Ecto neural progenitor cell (in vitro differentiated cells): ENCODE results near the gene SUMO1.

Source experiments
- DNase-seq: peaks from one replicate; pipeline ENCODE4 v3.0.0-alpha.2; 2018; ENCODE audit warnings: low spot score

Gene SUMO1

DNA sequence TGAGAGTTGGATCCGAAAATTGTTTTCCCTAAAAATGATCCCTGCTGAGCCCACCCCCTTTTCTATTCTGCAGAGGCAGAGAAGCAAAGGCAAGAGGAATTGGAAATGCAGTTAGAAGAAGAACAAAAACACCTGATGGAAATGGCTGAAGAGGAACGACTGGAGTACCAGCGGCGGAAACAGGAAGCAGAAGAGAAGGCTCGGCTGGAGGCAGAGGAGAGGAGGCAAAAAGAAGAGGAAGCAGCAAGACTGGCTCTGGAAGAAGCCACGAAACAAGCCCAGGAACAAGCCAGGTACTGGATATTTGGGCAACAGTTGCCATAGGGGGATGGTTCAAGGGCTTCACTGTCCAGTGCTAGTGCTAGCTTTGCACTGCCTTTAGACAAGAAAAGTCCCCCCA, 41.7 kb downstream of the SUMO1 start:
- no peak for DNase-seq

DNA sequence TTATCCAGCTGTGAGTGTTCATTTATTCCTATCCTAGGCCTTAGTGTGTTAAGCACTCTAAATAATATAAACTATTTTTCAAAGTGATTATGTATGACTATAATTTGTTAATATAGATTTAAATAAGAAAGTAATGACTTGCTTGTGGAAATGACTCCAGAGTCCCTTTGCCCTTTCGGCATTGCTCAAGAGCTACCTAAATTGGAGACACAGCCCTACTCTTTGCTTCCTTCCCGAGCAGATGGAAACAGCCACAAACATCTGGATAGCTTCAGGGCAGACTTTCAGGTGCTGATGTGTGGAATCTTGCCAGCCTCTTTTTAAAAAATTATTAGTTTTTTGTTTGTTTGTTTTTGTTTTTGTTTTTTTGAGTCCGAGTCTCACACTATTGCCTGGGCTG, 44.0 kb downstream of the SUMO1 start:
- DNase-seq, result no peak

DNA sequence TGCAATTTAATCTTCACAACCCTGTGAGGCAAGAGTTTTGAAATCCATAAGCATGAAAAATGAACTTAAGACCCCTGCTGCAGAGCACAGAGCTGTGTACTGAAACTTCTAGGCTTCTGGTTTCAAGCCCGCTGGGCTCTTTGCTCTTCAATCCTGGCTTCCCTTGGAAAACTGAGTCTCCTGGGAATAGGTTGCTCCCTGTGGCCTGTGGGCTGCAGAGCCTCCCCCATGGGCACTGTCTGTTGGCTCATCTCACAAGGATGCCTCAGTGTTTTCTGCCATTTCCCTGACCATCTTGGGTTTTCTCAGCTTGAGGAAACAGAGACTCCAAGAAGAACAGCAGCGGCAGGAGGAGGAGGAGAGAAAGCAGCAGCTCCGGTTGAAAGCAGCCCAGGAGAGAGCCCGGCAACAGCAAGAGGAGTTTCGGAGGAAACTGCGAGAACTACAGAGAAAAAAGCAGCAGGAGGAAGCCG, 44.5 kb downstream of the SUMO1 start:
- no peak for DNase-seq

DNA sequence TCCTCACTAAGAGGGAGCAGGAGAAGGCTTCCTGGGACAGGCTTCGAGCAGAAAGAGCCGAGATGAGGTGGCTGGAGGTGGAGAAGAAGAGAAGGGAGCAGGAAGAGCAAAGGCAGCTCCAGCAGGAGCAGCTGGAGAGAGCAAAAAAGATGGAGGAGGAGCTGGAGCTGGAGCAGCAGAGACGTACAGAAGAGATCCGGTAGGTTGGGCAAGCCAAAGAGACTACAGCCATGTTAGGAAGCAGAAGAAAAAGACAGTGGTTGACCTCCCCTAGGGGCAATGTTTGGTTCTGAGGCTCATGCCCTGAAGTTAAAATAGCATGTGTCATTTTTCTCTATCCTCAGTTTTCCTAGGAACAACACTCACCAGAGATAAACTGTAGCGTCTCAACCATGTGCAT, 45.1 kb downstream of the SUMO1 start:
- no peak for DNase-seq

GRCh38 chr2:202187570-202187969, 50.8 kb downstream of the SUMO1 start:
- no peak for DNase-seq

DNA sequence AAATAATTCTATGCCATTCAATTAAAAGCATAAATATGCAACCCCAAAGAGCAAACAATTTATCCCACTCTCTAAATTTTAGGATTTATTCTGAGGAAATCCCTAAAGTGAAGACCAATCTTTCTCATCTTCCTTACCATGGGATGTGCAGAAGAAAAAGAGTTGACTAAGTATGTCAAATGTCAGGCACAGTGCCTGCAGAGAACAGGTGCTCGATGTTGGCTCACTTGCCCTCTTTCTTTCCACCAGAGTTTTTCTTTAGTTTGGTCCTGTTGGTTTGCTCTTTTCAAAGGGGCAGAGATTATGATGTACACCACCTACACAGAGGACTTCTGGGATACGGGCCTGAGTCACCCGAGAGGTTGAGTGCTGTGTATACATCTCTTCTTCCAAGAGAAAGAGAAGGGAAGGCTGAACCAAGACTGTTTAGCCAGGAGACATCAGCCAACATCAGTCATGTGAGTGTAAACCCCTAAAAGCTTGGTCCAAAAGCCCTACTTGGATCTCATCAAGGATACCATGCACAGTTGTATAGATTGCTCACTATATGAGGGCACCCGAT, 51.7 kb downstream of the SUMO1 start:
- no peak for DNase-seq

GRCh38 chr2:202185156-202185555, 53.2 kb downstream of the SUMO1 start:
- no peak for DNase-seq

- no peak for DNase-seq
These were observed 53.8 kb downstream of the SUMO1 start for GRCh38 chr2:202184557-202184956.

DNA sequence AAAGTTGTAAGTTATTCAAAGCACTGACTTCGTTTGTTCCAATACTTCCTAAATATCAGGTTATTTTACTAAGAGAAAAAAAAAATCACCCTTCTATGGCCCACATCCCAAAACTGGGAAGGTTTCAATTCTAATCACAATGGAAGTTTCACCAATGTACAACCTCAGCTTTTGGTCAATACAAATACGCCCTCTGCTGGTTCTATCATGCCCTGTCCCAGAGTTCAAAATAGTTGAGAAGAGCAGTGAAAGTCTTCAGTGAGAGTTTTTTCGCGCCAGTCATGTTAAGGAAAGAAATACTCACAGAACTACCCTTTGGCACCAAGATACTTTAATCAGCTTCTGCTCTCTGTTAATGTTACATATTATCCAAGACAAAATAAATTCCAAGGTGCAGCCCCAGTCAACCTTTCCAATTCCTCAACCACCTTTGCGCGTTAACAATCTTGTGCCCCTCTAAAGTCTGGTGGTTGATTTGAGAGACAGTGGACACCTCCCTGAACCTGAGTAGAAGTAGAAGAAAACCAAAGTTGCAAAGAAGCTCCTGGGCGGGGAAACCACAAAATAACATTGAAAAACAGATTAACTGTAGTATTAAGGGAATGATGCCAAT, 59.9 kb downstream of the SUMO1 start:
- peak; percentile 60 for DNase-seq

GRCh38 chr2:202172439-202173211, 65.8 kb downstream of the SUMO1 start:
- DNase-seq, result no peak

GRCh38 chr2:202171241-202171825, 67.1 kb downstream of the SUMO1 start:
- peak; percentile 77 for DNase-seq

DNA sequence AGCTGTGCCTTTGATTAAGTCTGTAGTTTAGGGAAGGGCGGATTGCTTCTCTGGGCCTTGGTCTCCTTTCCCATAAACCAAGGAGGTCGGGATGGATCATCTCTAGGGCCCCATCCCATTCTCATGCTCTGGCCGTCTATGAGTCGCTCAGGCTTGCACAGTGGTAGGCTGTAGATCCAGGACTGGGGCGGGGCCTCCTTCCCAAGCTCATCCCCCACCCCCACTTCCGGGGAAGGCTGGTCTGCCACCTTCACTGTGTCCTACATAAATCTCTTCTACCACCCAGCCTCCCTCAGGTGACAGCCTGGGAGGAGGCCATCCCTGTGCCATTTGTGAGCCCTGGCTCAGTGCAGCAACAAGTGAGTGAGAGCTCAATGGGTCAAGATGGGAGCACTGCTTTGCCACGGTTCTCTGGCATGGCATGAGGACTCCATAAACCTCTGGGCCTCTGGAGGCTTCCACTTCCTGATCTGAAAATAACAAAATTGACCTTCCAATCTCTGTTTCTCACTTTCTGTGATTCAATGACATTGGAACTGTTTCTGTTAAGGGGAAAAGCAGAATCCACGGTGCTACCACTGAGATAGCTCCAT, 68.5 kb downstream of the SUMO1 start:
- no peak for DNase-seq

- DNase-seq, result no peak
These were observed 69.3 kb downstream of the SUMO1 start for GRCh38 chr2:202169131-202169530.

DNA sequence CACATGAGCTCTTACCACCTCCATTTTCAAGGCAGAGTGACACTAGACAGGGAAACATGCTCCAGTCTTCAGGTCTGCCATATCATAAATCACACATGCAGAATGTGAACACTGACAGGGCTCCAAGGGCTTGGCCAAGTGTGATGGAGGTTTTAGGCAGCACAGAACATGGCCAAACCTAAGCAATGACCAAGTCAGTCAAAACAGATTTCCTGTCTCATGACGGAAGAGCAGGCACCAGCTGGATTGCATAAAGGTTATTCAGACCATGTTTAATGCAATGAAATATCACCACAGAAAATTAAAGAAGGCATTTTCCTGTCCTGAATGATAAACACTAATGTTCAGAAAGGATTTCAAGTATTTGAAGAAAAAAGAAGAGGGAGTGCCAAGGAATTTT, 72.5 kb downstream of the SUMO1 start:
- DNase-seq, result no peak

- no peak for DNase-seq
These were observed 73.2 kb downstream of the SUMO1 start for GRCh38 chr2:202165208-202165607.

DNA sequence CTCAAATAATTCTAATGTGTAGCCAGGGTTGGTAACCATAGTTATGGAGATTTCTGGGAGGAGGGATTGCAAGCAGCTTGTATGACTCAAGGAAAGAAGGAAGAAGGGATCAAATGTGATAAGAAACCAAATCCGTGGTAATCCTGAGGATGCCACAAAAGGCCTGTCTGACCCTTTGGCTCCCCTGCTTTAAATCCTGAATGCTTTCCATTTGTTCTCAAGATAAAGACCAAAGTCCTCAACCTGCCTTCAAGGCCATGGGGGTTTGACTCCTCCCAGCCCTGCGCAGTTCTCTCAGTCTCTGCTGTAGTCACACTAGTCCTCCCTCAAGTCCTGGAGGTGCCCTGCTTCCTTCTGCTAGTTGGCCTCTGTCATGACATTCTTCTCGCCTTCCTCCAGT, 74.0 kb downstream of the SUMO1 start:
- peak; percentile 64 for DNase-seq

- DNase-seq, result no peak
These were observed 77.1 kb downstream of the SUMO1 start for GRCh38 chr2:202161151-202161835.

- no peak for DNase-seq
These were observed 79.6 kb downstream of the SUMO1 start for GRCh38 chr2:202158796-202159195.

DNA sequence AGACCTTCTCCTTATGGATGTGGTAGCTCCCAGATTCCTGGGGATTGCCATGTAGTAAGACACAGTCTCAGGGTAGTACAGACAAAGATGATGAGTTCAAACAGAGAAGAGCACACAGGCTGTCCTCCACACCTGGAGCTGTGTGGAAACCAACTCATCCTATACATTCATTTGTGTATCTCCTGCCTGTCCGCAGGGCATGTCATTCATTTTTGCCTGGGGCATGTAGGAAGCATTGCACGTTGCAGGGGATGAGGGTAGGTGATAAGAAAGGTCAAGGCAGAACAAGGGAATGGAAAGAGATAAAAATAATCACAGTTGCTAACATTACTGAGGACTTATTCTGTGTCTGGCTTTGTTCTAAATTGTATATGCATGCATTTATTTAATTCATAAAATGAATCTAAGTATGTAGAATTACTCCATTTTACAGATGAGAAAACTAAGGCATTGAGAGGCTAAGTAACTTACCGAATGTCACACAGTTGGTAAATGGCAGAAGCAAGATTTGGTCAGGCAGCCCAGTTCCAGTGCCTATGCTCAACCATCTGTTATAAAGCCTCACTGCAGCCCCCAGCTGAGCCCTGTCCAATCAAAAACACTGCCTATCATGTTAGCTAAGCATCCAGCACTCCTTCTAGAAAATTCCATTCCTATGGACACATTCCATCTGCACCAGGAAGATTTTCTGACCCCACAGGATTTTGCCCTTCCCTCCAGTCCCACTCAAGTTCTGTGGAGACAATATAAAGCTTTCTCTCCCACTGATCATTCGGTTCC, 81.0 kb downstream of the SUMO1 start:
- DNase-seq, result no peak
